Suprapubic skin (tissue), 4 donors: ENCODE data around the gene SPRTN.

ENCODE experiments used
- CTCF ChIP-seq, 2 donors: fragments of 200-600 bp in 1 of 2; fragments of 450-650 bp in 1 of 2; sonication (generic) in 1 of 2; IDR thresholded peaks; one replicate each; pipeline ENCODE4 v1.5.1; 2016 to 2019; ENCODE audit warnings: antibody characterized with exemption in 2 of 2, mild to moderate bottlenecking in 1 of 2, moderate library complexity in 1 of 2
- POLR2A ChIP-seq, 2 donors: fragments of 450-650 bp; IDR thresholded peaks; one replicate each; pipeline ENCODE4 v1.6.1; 2017; ENCODE audit warnings: antibody characterized with exemption in 2 of 2, mild to moderate bottlenecking in 2 of 2, moderate library complexity in 2 of 2
- POLR2AphosphoS5 ChIP-seq, 3 donors: sonication (generic); formaldehyde crosslinking; IDR thresholded peaks; one replicate each; pipeline ENCODE4 v1.6.1; 2017; ENCODE audit warnings: antibody characterized with exemption in 3 of 3

- TF ChIP-seq POLR2A (IDR thresholded peaks at IDR 0.05) (no peak), CTCF (IDR thresholded peaks at IDR 0.05) (no peak), POLR2AphosphoS5 (IDR thresholded peaks at IDR 0.05) (no peak)
Observed at GRCh38 chr1:231392389-231393131, 54.5 kb downstream of the SPRTN start.
